K562 (cell line): ENCODE results near the gene GCDH. TPM values are rescaled to one million over a fixed set of nuclear protein-coding genes. Genes with fewer than 3 reads are reported as not detected.
A peak's percentile ranks its signal among the peaks of the same experiment; 100 is the strongest.

ENCODE experiments used
- CBX1 ChIP-seq: sonication (generic); IDR thresholded peaks from 2 replicates; pipeline ENCODE4 v1.6.1; 2016; ENCODE audit warnings: antibody characterized with exemption, low read depth, mild to moderate bottlenecking
- CREB1 ChIP-seq, 2 experiments: sonication (generic) in 1 of 2; formaldehyde crosslinking in 1 of 2; IDR thresholded peaks; 2 replicates each; pipeline versions ENCODE4 v1.6.1 to v1.8.0; 2012 to 2022; ENCODE audit warnings: inconsistent platforms in 1 of 2, mild to moderate bottlenecking in 1 of 2, missing genetic modification reagents in 1 of 2, moderate library complexity in 1 of 2
- EHMT2 ChIP-seq: fragments of 450-650 bp; IDR thresholded peaks from 2 replicates; pipeline ENCODE4 v1.6.1; 2018; ENCODE audit warnings: antibody characterized with exemption
- ESRRA ChIP-seq: fragments of 450-650 bp; IDR thresholded peaks from 2 replicates; pipeline ENCODE4 v1.6.1; 2014; ENCODE audit warnings: low read depth, mild to moderate bottlenecking, moderate library complexity, borderline replicate concordance
- FOXA3 ChIP-seq, 2 experiments: fragments of 450-650 bp in 1 of 2; sonication (generic) in 1 of 2; formaldehyde crosslinking; IDR thresholded peaks in 1 of 2; conservative IDR thresholded peaks in 1 of 2; 2 replicates each; pipeline versions ENCODE4 v1.4.0 to v1.8.0; 2020 to 2022; ENCODE audit warnings: mild to moderate bottlenecking in 2 of 2, missing genetic modification reagents in 1 of 2
- KAT7 ChIP-seq: sonication (generic); formaldehyde crosslinking; IDR thresholded peaks from 2 replicates; pipeline ENCODE4 v1.8.0; 2022; ENCODE audit warnings: missing genetic modification reagents, mild to moderate bottlenecking, borderline replicate concordance
- KDM5B ChIP-seq: fragments of 200-600 bp; sonication (generic); IDR thresholded peaks from 2 replicates; pipeline ENCODE4 v1.6.1; 2012; ENCODE audit warnings: low read depth, mild to moderate bottlenecking, moderate library complexity, low read length, control low read depth, inconsistent platforms; ENCODE audit not compliant: insufficient replicate concordance
- RBFOX2 ChIP-seq: fragments of 200-400 bp; formaldehyde crosslinking; IDR thresholded peaks from 2 replicates; pipeline ENCODE4 v1.6.1; 2017; ENCODE audit warnings: low read depth, mild to moderate bottlenecking, low read length, moderate library complexity
- SMC3 ChIP-seq: conservative IDR thresholded peaks from 2 replicates; pipeline ENCODE4 v1.6.1; 2011; ENCODE audit warnings: low read depth, low read length, improper control_type of control experiment; ENCODE audit not compliant: insufficient read depth
- ZNF589 ChIP-seq: fragments of 200-800 bp; sonication (Bioruptor generic); IDR thresholded peaks from 2 replicates; pipeline ENCODE4 v1.6.1; 2016; ENCODE audit warnings: low read depth, missing genetic modification characterization, missing compliant biosample characterization
- polyA plus RNA-seq, 8 experiments: library from polyadenylated mRNA; depleted of rRNA in 4 of 8; stranded (reverse) in 5 of 8; unstranded in 3 of 8; fragments of >200 nt; fragmentation: Nextera tagmentation in 2 of 8; fragmentation: Illumina TruSeq in 1 of 8; extraction: Ambion mirVana in 2 of 8; extraction: Trizol in 1 of 8; gene quantifications; 2 replicates each; pipeline versions ENCODE4 v1.2.1 to v1.2.3, GENCODE V29; 2011 to 2014; ENCODE audit warnings: inconsistent platforms in 1 of 8, missing spikeins in 1 of 8
- total RNA-seq, 7 experiments: library from RNA; depleted of rRNA in 6 of 7; stranded (reverse); fragments of >200 nt in 6 of 7; fragmentation: Illumina TruSeq in 2 of 7; extraction: Trizol in 2 of 7; gene quantifications; 2 replicates each; pipeline versions ENCODE4 v1.2.1 to v1.2.3, GENCODE V29; 2011 to 2021; ENCODE audit warnings: low replicate concordance in 1 of 7
- TF ChIP-seq, protein P1 (sequence below): fragments of 150-350 bp; IDR thresholded peaks from 2 replicates; pipeline ENCODE4 v1.6.1; 2014; ENCODE audit warnings: low read depth, mild to moderate bottlenecking, low read length, borderline replicate concordance
- TF ChIP-seq, protein P2 (sequence below): fragments of 250-450 bp; sonication (Bioruptor Pico); IDR thresholded peaks from 2 replicates; pipeline ENCODE4 v1.6.1; 2021; ENCODE audit warnings: mild to moderate bottlenecking
- TF ChIP-seq, protein P3 (sequence below), 2 experiments: fragments of 200-800 bp in 1 of 2; sonication (Bioruptor generic) in 1 of 2; sonication (generic) in 1 of 2; formaldehyde crosslinking in 1 of 2; IDR thresholded peaks in 1 of 2; conservative IDR thresholded peaks in 1 of 2; 2 replicates each; pipeline versions ENCODE4 v1.5.0 to v1.6.1; 2016 to 2020; ENCODE audit warnings: missing compliant biosample characterization in 1 of 2, missing genetic modification characterization in 1 of 2, missing genetic modification reagents in 1 of 2
- TF ChIP-seq, protein P4 (sequence below): fragments of 200-400 bp; formaldehyde crosslinking; IDR thresholded peaks from 2 replicates; pipeline ENCODE4 v1.6.1; 2017; ENCODE audit warnings: mild to moderate bottlenecking, low read depth, low read length, moderate library complexity
- TF ChIP-seq, protein P5 (sequence below): fragments of 250-450 bp; sonication (Bioruptor Pico); IDR thresholded peaks from 2 replicates; pipeline ENCODE4 v1.9.0; 2021; ENCODE audit warnings: mild to moderate bottlenecking
- TF ChIP-seq, protein P6 (sequence below): sonication (generic); formaldehyde crosslinking; IDR thresholded peaks from 2 replicates; pipeline ENCODE4 v1.8.0; 2022; ENCODE audit warnings: missing genetic modification reagents, mild to moderate bottlenecking, moderate library complexity, borderline replicate concordance

The GCDH gene
- total and polyA plus RNA-seq, 9 of the 15 experiments (the other 6 are each of a cell fraction or from before 2014, with no cell fraction given), result 2.9 to 50.8 (median 19.1) TPM

DNA sequence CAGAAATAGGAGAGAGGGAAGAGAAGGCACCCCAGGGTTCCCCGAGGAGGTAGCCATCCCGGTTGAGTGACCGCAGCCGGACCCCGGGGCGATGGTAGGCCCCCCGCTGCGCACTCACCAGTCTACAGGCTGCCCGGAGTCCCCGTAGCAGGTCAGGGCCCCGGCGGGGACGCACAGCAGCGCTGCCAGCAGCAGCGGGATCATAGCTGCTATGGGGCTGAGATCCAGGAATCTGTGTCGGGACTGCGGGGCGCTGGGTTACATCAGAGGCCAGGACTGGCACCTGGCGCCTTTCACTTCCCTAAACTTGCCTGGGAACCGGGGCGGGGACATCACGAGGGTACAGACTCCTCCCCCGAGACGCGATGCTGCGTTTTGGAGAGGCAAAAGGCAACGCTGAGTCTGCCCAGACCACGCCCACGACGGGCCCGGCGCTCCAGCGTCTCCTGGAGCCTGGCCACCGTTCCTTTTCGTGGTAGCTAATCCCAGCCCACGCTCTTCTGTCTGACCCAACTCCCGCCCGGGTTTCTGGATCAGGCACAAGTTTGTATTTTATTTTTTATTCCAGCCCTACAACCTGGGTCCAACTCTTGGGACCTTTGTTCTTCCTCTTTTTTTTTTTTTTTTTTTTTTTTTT, 9.7 kb upstream of the GCDH start, which contains the start of gene DNASE2 (continued):
- TF ChIP-seq, protein P1, sequence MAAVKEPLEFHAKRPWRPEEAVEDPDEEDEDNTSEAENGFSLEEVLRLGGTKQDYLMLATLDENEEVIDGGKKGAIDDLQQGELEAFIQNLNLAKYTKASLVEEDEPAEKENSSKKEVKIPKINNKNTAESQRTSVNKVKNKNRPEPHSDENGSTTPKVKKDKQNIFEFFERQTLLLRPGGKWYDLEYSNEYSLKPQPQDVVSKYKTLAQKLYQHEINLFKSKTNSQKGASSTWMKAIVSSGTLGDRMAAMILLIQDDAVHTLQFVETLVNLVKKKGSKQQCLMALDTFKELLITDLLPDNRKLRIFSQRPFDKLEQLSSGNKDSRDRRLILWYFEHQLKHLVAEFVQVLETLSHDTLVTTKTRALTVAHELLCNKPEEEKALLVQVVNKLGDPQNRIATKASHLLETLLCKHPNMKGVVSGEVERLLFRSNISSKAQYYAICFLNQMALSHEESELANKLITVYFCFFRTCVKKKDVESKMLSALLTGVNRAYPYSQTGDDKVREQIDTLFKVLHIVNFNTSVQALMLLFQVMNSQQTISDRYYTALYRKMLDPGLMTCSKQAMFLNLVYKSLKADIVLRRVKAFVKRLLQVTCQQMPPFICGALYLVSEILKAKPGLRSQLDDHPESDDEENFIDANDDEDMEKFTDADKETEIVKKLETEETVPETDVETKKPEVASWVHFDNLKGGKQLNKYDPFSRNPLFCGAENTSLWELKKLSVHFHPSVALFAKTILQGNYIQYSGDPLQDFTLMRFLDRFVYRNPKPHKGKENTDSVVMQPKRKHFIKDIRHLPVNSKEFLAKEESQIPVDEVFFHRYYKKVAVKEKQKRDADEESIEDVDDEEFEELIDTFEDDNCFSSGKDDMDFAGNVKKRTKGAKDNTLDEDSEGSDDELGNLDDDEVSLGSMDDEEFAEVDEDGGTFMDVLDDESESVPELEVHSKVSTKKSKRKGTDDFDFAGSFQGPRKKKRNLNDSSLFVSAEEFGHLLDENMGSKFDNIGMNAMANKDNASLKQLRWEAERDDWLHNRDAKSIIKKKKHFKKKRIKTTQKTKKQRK, result no peak
- TF ChIP-seq CREB1 (IDR thresholded peaks at IDR 0.05) (no peak), CREB1 (CRISPR knock-in tag; IDR thresholded peaks at IDR 0.05) (no peak), RBFOX2 (peak; percentile 93), CBX1 (peak; percentile 18; the same call in 1 of the 2 replicates), SMC3 (no peak), KDM5B (peak; percentile 75), KAT7 (CRISPR knock-in tag) (peak; percentile 39; the same call in 1 of the 2 replicates), EHMT2 (no peak), FOXA3 (CRISPR knock-in tag; conservative IDR thresholded peaks at IDR 0.05 in 1 of 2, IDR thresholded peaks at IDR 0.05 in 1 of 2) (no peak), ZNF589 (peak; percentile 62; the same call in 1 of the 2 replicates), ESRRA (0 out of 2 replicates have a peak, but pooled peaks have one; percentile 27)
- TF ChIP-seq, protein P2, sequence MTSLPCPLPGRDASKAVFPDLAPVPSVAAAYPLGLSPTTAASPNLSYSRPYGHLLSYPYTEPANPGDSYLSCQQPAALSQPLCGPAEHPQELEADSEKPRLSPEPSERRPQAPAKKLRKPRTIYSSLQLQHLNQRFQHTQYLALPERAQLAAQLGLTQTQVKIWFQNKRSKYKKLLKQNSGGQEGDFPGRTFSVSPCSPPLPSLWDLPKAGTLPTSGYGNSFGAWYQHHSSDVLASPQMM (CRISPR knock-in tag), result no peak
- TF ChIP-seq, protein P3, sequence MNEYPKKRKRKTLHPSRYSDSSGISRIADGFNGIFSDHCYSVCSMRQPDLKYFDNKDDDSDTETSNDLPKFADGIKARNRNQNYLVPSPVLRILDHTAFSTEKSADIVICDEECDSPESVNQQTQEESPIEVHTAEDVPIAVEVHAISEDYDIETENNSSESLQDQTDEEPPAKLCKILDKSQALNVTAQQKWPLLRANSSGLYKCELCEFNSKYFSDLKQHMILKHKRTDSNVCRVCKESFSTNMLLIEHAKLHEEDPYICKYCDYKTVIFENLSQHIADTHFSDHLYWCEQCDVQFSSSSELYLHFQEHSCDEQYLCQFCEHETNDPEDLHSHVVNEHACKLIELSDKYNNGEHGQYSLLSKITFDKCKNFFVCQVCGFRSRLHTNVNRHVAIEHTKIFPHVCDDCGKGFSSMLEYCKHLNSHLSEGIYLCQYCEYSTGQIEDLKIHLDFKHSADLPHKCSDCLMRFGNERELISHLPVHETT (CRISPR knock-in tag; conservative IDR thresholded peaks at IDR 0.05 in 1 of 2, IDR thresholded peaks at IDR 0.05 in 1 of 2), result peak in 1 of 2 experiments; percentile 72; a peak in 2 of 4 replicates
- TF ChIP-seq, protein P4, sequence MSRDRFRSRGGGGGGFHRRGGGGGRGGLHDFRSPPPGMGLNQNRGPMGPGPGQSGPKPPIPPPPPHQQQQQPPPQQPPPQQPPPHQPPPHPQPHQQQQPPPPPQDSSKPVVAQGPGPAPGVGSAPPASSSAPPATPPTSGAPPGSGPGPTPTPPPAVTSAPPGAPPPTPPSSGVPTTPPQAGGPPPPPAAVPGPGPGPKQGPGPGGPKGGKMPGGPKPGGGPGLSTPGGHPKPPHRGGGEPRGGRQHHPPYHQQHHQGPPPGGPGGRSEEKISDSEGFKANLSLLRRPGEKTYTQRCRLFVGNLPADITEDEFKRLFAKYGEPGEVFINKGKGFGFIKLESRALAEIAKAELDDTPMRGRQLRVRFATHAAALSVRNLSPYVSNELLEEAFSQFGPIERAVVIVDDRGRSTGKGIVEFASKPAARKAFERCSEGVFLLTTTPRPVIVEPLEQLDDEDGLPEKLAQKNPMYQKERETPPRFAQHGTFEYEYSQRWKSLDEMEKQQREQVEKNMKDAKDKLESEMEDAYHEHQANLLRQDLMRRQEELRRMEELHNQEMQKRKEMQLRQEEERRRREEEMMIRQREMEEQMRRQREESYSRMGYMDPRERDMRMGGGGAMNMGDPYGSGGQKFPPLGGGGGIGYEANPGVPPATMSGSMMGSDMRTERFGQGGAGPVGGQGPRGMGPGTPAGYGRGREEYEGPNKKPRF, result no peak
- TF ChIP-seq, protein P5, sequence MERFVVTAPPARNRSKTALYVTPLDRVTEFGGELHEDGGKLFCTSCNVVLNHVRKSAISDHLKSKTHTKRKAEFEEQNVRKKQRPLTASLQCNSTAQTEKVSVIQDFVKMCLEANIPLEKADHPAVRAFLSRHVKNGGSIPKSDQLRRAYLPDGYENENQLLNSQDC, result no peak
- TF ChIP-seq, protein P6, sequence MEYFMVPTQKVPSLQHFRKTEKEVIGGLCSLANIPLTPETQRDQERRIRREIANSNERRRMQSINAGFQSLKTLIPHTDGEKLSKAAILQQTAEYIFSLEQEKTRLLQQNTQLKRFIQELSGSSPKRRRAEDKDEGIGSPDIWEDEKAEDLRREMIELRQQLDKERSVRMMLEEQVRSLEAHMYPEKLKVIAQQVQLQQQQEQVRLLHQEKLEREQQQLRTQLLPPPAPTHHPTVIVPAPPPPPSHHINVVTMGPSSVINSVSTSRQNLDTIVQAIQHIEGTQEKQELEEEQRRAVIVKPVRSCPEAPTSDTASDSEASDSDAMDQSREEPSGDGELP (CRISPR knock-in tag), result peak; percentile 67; the same call in 1 of the 2 replicates
